Adrenal gland (tissue), 12 donors: ENCODE measurements around the gene CHIC2. TPM values are rescaled to one million over a fixed set of nuclear protein-coding genes. Genes with fewer than 3 reads are reported as not detected.

Experiments
- DNase-seq, 7 donors: peaks; one replicate each; pipeline ENCODE4 v3.0.0-alpha.2; 2019 to 2020
- H3K27ac ChIP-seq, 5 donors: fragments of 200-600 bp; sonication (generic) in 4 of 5; 1 replicate in 3 of 5; 2 replicates in 2 of 5; pipeline versions ENCODE4 v1.5.1 to v1.8.0; 2016 to 2020; ENCODE audit warnings: mild to moderate bottlenecking in 1 of 5
- H3K27me3 ChIP-seq: fragments of 200-600 bp; 2 replicates; pipeline ENCODE4 v1.8.0; 2021
- H3K36me3 ChIP-seq, 2 donors: fragments of 200-600 bp; replicated peaks in 1 of 2; 1 replicate in 1 of 2; 2 replicates in 1 of 2; pipeline versions ENCODE4 v1.5.1 to v1.8.0; 2018 to 2022
- H3K4me1 ChIP-seq, 2 donors: fragments of 200-600 bp; replicated peaks in 1 of 2; 1 replicate in 1 of 2; 2 replicates in 1 of 2; pipeline versions ENCODE4 v1.5.1 to v1.8.0; 2018 to 2021
- H3K4me3 ChIP-seq, 4 donors: fragments of 200-600 bp; sonication (generic) in 3 of 4; one replicate each; pipeline ENCODE4 v1.5.1; 2016 to 2018
- H3K9me3 ChIP-seq, 3 donors: fragments of 200-600 bp; sonication (generic) in 1 of 3; replicated peaks in 1 of 3; 1 replicate in 2 of 3; 2 replicates in 1 of 3; pipeline versions ENCODE4 v1.5.1 to v1.8.0; 2016 to 2021
- POLR2A ChIP-seq, 2 donors: fragments of 450-650 bp; IDR thresholded peaks; one replicate each; pipeline ENCODE4 v1.6.1; 2017; ENCODE audit warnings: antibody characterized with exemption in 2 of 2, mild to moderate bottlenecking in 2 of 2, moderate library complexity in 1 of 2
- WGBS, 4 donors: extraction: QIAGEN DNeasy Blood & Tissue Kit in 2 of 4; methylation state at CpG; one replicate each; pipeline versions ENCODE4 v1.1.5 to v1.1.7; 2013 to 2017; 5-methylcytosine and 5-hydroxymethylcytosine counted together
- intact Hi-C, 2 donors: fragments of 100-400 bp; cut with DNase I; formaldehyde crosslinking; loops; one replicate each; pipeline versions ENCODE4 v1.14.1 to v1.15.0; 2022 to 2023
- polyA plus RNA-seq, 3 donors: library from polyadenylated mRNA; stranded (reverse); fragments of 200-250 nt in 2 of 3; fragments of 350-450 nt in 1 of 3; fragmentation: Illumina TruSeq in 1 of 3; extraction: RNeasy Lipid Tissue Mini Kit (QIAGEN cat#74804) in 1 of 3; gene quantifications; one replicate each; pipeline ENCODE4 v1.2.3, GENCODE V29; 2013 to 2014
- total RNA-seq, 9 donors: library from RNA; depleted of rRNA in 4 of 9; stranded (reverse); fragments of >200 nt in 4 of 9; fragments of 120-200 nt in 1 of 9; fragmentation: NEBNext Ultra II Directional in 1 of 9; extraction: Animal tissue kit (Norgen Biotek cat#: 25700) in 1 of 9; gene quantifications; one replicate each; pipeline versions ENCODE4 v1.1.0 to v1.2.4, GENCODE V29; 2013 to 2023
- TF ChIP-seq, protein P1 (sequence below), 6 experiments: fragments of 450-650 bp in 4 of 6; fragments of 200-600 bp in 2 of 6; sonication (generic) in 1 of 6; IDR thresholded peaks; 1 replicate in 5 of 6; 2 replicates in 1 of 6; pipeline versions ENCODE4 v1.5.1 to v1.8.0; 2016 to 2021; ENCODE audit warnings: antibody characterized with exemption in 6 of 6, mild to moderate bottlenecking in 2 of 6, moderate library complexity in 1 of 6
- donor health status: healthy with polysubstance abuse.
- donor health status: Bipolar disorder and iron deficiency.
- donor health status: DM: yes; HTN: yes; CAD: no.
- donor health status: DM: no; HTN: no; CAD: no.
- donor health status: DM: no; HTN: no; CAD: no.
- donor health status: DM: yes; HTN: yes; CAD: no.

CHIC2 gene
- total and polyA plus RNA-seq, 12 donors: 9.7 to 68.0 (median 24.1) TPM

DNA sequence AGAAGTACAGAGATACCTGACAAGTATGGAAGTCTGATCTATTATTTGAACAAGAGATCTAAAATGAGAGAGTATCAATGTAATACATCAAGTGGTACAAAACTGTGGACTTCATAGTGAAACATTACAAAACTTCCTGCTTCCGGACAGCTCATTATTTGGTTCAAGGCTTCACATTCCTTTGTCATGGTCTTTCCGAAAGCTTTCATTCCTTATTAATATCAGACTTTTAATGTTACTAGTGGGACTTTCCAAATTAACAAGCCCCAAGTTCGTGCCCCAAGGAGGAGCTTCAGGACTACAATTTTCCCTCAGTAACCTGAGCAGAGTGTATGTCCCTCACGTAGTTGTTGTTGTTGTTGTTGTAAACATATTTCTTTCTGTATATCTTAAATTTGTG, 1.2 kb downstream of the CHIC2 start:
- no peaks in the 10 kb centered on the region for H3K9me3 ChIP-seq
- no peaks in the 10 kb centered on the region for H3K27me3 ChIP-seq
- TF ChIP-seq POLR2A (IDR thresholded peaks at IDR 0.05): peak in 1 of 2 donors; percentile 55
- TF ChIP-seq, protein P1, sequence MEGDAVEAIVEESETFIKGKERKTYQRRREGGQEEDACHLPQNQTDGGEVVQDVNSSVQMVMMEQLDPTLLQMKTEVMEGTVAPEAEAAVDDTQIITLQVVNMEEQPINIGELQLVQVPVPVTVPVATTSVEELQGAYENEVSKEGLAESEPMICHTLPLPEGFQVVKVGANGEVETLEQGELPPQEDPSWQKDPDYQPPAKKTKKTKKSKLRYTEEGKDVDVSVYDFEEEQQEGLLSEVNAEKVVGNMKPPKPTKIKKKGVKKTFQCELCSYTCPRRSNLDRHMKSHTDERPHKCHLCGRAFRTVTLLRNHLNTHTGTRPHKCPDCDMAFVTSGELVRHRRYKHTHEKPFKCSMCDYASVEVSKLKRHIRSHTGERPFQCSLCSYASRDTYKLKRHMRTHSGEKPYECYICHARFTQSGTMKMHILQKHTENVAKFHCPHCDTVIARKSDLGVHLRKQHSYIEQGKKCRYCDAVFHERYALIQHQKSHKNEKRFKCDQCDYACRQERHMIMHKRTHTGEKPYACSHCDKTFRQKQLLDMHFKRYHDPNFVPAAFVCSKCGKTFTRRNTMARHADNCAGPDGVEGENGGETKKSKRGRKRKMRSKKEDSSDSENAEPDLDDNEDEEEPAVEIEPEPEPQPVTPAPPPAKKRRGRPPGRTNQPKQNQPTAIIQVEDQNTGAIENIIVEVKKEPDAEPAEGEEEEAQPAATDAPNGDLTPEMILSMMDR (IDR thresholded peaks at IDR 0.05): no peak
- peak overlapping the region; percentile 87 to 99 (median 94) for H3K27ac ChIP-seq
- 0 to 3% (median 0%) methylated on average over 4 of the region's 4 CpGs for WGBS, 4 donors
- H3K36me3 ChIP-seq: no peaks in the 10 kb centered on the region
- peak overlapping the region; percentile 85 to 98 (median 94) for H3K4me3 ChIP-seq
- intact Hi-C loops: no loop called here
- DNase-seq: peak in 1 of 7 donors; percentile 11
- H3K4me1 ChIP-seq: peaks cover 31 to 58% of the 10 kb centered on the region in 2 donors

DNA sequence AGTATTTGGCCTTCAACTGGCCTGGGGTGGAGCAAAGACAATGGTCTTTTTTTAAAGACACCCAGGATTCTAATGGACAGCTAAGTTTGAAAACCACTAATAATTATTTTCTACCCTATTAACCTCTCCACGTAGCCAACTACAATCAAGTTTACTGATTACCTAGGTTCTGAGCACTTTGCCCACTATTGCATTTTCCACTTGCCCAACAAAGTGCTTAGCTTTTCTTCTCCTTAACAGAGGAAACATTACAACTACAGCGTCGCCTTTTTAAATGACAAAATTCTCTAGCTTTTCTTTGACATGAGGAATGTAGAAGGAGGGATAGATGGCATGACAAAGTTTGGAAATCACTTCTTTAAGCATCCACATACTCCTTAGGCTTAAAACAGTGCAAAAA, 2.0 kb downstream of the CHIC2 start:
- intact Hi-C loops: no loop called here
- Histone ChIP-seq H3K9me3 (no peaks in the 10 kb centered on the region), H3K36me3 (no peaks in the 10 kb centered on the region), H3K4me3 (peak overlapping the region in 2 of 4 donors; percentile 85 to 98), H3K4me1 (peaks cover 31 to 66% of the 10 kb centered on the region in 2 donors), H3K27me3 (no peaks in the 10 kb centered on the region), H3K27ac (peak overlapping the region in 4 of 5 donors; percentile 9 to 99 (median 94))
- DNase-seq: no peak
- WGBS, 4 donors: 30 to 50% (median 42%) methylated on average over 3 of the region's 3 CpGs
- no peak for TF ChIP-seq POLR2A (IDR thresholded peaks at IDR 0.05)
- TF ChIP-seq, protein P1 (IDR thresholded peaks at IDR 0.05): no peak

DNA sequence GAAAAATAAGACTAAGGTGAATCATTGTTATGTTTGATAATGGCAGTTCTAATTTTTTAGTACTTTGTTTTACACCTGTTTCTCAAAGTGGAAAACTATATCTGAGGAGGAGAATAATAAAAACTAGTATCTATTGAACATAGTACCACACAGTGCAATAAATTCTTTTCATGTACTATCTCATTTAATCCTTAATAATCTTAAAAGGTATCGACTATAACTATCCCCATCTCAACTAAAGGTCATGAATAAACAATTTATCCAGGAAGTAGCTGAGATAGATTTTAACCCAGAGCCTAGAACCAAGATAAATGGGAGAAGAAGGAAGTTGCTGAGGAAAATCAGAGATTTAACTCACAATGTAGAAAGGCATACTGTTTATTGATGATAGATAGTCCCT, 2.5 kb downstream of the CHIC2 start:
- Histone ChIP-seq H3K27me3 (no peaks in the 10 kb centered on the region), H3K9me3 (no peaks in the 10 kb centered on the region), H3K4me1 (peaks cover 31 to 71% of the 10 kb centered on the region in 2 donors), H3K4me3 (peak overlapping the region in 1 of 4 donors; percentile 85), H3K27ac (no peak overlapping the region), H3K36me3 (no peaks in the 10 kb centered on the region)
- TF ChIP-seq POLR2A (IDR thresholded peaks at IDR 0.05): no peak
- TF ChIP-seq, protein P1 (IDR thresholded peaks at IDR 0.05): no peak
- WGBS, 4 donors: 58 to 75% (median 70%) methylated on average over 1 of the region's 1 CpG
- intact Hi-C loops: no loop called here
- DNase-seq: no peak

DNA sequence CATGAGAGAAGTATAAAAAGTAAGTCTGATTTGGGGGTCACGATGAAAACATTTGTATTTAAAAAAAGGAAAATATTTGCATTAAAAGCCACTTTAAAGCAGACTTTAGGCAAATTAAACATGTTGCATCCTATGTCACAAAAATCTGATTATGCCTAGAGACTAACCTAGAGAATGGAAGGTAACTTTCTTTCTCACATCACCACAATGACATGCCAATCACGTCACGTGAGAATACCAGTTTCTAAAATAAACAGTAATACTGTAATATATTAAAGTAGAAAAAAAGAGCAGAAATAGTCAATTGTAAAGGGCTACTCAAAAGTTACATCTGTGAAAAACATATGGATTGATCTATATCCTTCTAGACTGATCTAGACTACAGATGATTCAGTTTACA, 3.3 kb downstream of the CHIC2 start:
- TF ChIP-seq, protein P1 (IDR thresholded peaks at IDR 0.05): no peak
- no peak for TF ChIP-seq POLR2A (IDR thresholded peaks at IDR 0.05)
- Histone ChIP-seq H3K9me3 (no peaks in the 10 kb centered on the region), H3K27ac (no peak overlapping the region), H3K36me3 (no peaks in the 10 kb centered on the region), H3K27me3 (no peaks in the 10 kb centered on the region), H3K4me1 (peaks cover 31 to 76% of the 10 kb centered on the region in 2 donors), H3K4me3 (peak overlapping the region in 1 of 4 donors; percentile 85)
- WGBS, 4 donors: 45 to 57% (median 53%) methylated on average over 3 of the region's 3 CpGs
- intact Hi-C loops: no loop called here
- DNase-seq: no peak
